Activated T-cell treated with anti-CD3 and anti-CD28 coated beads for 1 hour (primary cell): ENCODE data around the gene CYP2W1.

Experiments used
- DNase-seq: peaks from one replicate; pipeline ENCODE4 v3.0.0-alpha.2; 2020; ENCODE audit warnings: low read depth

CYP2W1 gene

GRCh38 chr7:982511-983003, 424 bp upstream of the CYP2W1 start:
- no peak for DNase-seq

DNA sequence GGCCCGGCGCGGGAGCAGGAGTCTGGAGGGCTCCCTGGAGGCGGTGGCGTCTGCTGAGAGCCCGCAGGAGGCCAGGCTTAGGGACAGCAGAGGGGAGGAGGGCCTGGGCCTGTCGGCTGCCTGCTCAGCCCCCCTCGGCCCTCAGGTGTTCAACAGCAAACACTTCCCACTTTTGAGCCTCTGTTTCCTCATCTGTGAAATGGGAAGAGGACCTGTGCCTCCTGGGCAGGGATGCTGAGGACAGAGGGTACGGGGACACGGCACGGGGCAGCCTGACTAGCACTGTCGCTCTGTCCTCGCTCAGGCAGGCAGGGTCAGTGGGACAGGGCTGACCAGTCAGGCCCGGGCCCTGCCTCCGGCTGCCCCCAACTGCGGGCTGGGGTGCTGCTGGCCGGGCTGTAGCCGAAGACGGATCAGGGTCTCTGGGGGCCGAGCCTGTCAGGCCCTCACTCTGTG, 663 bp downstream of the CYP2W1 start:
- no peak for DNase-seq

DNA sequence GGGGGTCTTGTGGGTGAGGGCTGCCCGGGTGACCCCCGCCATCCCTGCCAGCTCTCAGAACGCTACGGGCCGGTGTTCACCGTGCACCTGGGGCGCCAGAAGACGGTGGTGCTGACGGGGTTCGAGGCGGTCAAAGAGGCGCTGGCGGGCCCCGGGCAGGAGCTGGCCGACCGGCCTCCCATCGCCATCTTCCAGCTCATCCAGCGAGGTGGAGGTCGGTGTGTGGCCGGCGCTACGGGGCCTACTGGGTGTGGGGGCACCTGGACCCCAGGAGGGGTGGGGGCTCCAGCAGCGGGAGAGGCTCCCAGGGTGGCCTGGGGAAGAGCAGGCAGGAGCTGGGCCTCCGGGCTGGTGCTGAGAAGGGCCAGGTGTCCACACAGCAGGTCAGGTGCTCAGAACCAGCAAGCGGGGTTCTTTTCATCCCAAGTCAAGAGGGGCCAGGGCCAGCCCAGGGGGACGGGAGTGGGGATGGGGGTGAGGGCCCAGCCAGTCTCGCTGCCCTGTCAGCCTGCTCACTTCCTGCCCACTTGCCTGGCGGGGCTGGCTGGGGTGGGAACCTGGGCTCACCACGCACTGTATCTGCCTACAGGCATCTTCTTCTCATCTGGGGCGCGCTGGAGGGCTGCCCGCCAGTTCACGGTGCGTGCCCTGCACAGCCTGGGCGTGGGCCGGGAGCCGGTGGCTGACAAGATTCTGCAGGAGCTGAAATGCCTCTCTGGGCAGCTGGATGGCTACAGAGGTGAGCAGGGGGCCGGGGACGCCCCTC, 1.6 kb downstream of the CYP2W1 start:
- DNase-seq, result no peak

DNA sequence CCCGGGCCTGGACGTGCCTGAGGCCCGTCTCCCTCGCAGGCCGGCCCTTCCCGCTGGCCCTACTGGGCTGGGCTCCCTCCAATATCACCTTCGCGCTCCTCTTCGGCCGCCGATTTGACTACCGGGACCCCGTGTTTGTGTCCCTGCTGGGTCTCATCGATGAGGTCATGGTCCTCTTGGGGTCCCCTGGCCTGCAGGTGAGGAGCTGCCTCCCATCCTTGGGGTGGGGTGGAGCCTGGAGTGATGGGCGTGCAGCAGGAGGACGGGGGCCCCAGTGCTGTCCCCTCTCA, 2.1 kb downstream of the CYP2W1 start:
- no peak for DNase-seq

DNA sequence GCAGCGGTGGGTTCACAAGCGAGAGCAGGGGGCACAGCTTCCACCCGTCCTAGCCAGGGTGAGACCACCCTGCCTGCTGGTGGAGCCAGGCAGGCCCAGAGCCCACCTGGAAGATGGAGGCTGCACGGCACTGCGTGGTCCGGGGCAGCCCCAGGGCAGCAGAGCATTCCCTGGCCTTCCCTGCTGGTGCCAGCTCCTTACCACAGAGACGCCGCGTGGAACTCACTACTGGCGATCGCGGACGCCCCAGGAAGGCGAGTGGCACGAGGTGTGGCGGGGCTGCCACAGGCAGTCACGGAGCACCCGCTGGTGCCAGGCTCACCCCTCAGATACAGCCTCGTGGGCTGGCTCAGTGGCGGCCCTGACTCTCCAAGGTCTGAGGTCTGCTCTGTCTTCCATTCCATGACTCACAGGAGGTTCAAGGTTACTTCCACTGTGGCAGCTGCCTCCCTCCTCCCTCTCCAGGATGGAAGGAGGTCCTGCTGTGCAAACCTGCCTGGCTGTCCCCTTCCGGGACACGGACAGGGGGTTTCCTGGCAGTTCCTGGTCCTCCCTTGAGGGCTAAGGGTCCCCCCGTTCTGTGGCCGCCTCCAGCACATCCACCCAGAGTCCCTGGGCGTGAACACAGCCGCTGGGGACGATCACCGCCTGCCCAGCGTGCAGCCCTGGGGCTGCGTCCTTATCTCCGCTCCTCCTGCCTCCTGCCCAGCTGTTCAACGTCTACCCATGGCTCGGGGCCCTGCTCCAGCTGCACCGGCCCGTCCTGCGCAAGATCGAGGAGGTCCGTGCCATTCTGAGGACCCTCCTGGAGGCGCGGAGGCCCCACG, 3.1 kb downstream of the CYP2W1 start:
- DNase-seq, result no peak

DNA sequence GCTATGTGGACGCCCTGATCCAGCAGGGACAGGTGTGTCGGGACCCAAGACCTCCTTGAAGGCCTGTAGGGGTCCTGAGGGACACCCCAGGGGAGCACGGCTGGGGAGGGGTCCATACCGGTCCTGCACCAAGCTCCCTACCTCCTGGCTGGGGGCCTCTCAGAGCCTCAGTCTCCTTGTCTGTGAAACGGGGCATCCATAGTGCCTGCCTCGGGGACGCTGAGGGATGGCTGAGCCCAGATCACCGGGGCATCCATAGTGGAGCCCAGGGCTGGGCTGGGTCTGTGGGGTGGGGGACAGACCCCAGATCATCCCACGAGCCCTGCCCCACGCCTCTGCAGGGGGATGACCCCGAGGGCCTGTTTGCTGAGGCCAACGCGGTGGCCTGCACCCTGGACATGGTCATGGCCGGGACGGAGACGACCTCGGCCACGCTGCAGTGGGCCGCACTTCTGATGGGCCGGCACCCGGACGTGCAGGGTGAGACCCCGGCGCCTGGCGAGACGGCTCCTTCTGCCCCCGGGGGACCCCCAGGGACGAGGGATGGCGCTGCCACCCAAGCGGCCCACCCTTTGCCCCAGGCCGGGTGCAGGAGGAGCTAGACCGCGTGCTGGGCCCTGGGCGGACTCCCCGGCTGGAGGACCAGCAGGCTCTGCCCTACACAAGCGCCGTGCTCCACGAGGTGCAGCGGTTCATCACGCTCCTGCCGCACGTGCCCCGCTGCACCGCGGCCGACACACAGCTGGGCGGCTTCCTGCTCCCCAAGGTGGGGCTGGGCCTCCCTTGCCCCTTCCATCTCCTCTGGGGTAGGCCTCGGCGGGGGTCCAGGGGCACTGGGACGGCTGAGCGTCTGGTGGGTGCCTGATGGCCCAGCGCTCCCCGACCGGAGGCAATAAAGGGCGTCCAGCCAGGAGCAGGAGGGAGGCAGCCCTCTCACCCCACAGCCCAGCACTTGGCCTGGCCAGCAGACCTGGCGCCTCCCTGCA, 4.1 kb downstream of the CYP2W1 start:
- DNase-seq, result no peak

DNA sequence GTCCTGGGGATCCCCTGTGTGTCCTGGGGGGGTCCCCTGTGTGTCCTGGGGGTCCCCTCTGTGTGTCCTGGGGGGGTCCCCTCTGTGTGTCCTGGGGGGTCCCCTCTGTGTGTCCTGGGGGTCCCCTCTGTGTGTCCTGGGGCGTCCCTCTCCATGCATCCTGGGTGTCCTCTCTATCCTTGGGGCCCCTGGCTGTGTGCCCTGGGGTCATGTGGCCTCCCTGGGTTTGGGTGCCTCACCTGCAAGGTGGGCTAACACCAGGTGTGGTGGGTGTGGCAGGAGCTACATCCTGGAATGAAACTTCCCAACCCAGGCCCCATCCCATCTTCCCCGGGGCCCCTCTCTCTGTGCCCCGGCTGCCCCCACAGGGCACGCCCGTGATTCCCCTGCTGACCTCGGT, 4.9 kb downstream of the CYP2W1 start:
- no peak for DNase-seq

- DNase-seq, result no peak
Measured at GRCh38 chr7:988426-988911, 5.5 kb downstream of the CYP2W1 start.

DNA sequence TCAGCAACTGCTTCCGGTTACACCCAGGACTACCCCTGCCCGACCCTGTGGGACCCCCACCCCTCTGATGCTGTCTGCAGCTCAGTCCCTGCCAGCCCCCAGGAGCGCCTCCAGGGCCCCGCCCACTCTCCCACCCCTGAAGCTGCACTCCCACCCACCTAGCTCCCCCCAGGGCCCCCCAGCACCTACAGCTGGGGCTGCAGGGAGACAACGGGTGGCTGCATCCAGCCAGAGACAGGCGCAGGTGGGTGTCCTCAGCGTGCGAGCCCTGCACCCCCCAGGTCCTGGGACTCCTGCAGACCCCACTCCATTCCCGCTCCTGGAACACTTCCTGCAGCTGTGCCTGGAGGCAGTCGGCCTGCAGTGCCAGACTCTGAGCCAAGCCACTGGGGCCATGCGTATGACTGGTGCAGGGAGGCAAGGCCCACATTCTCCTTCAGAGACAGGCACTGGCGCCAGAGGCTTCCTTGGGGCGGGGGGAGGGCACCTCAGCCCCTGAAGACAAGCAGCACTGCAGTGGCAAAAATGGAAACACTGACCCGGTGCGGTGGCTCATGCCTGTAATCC, 6.1 kb downstream of the CYP2W1 start:
- no peak for DNase-seq

DNA sequence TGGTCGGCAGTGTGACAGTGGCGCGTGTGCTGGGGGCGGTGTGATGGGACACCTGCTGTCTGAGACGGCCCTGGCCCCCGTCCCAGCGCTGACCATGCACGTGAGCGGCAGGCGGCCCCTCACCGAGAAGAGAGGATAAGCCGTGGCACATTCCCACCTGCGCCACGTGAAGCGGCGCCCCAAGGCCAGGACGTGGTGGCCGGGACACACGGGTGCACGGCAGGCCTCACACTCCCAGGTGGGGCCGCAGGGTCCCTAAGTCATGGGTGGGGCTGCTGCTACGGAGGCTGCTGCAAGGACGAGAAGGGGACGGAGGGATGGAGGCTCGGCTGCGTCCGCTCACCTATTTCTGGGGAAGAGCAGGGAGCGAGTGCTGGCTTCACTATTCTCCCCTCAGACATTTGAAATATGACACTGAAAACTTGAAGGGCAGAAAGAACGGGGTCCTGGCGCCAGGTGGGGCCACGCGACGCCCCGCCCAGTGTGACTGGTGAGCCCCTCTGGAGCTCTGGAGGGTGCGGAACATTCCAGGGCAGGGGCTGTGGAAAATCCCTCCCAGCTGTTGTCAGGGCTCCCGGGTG, 7.5 kb downstream of the CYP2W1 start:
- DNase-seq, result no peak

DNA sequence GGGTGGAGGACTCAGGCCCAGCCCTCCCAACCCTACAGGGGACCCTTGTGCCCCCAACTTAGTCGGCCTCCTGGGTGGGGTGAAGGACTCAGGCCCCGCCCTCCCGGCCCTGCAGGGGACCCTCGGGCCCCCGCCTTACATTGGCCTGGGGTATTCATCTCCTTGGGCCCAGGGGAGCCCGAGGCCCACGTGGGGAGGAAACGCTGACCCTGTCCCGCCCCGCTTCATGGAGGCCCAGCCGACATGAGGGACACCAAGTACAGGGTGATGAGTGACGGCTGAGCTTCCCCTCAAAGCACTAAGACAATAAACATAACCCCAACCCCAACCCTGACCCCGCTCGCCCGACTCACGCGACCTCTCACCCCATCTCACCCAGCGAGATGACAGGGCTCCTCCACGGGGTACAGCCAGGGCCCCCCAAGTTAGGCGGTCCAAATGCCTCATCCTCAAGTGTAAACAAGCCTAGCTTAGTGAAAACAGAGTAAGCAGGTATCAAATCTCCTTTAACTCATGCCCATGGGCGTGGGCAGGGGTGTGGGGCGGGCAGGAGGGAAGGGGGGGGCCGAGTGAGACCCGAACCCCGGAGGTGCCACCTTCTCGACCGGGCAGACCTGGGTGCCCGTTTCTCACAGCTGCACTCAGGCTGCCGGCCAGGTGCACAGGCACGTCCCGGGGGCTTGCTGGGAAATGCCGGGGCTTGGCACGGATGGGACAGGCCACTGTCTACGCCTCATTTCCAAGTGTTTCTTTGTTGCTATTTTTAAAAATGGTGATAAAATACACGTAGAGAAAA, 8.2 kb downstream of the CYP2W1 start:
- DNase-seq, result no peak

GRCh38 chr7:991729-992656, 9.0 kb downstream of the CYP2W1 start:
- no peak for DNase-seq

DNA sequence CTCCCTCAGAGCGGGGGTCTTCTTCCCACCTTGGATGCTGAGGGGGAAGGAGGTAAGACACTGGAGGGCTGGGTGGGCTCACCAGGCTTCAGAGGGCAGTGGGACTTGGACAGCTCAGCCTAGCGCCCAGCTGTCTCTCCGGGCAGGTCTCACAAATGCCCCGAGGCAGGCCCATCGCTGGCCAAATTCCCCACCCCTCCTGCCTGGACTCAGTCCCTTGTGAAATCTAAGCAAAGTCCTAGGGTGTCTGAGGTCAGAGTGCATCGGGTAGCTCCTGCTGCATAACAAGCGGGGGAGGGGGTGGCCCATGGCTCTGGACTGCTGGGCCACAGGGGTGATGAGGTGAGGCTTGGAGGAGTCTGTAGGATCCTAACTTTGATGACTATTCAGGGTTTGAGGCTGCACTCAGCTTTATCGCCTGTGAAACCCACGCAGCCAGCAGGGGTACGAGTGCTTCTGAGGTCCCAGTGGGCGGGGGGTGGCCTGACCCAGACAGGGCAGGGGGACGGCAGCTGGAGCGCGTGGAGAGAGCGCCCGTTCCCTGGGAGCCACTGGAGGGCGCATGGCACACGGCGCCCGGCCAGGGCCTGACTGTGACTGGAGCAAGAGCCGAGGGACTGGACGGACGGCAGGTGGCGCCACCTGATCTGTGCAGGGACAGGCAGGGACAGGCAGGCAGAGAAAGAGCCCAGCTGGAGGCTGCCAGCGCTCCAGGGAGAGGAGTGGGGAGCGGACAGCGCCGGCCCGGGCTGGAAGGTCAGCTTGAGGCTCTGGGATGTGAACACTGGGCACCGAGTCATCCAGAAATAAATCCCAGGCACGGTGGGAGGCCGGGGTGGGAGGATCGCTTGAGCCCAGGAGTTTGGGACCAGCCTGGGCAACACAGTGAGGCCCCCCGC, 10.0 kb downstream of the CYP2W1 start:
- DNase-seq, result peak; percentile 97

- no peak for DNase-seq
Measured at GRCh38 chr7:994592-995308, 11.8 kb downstream of the CYP2W1 start.

DNA sequence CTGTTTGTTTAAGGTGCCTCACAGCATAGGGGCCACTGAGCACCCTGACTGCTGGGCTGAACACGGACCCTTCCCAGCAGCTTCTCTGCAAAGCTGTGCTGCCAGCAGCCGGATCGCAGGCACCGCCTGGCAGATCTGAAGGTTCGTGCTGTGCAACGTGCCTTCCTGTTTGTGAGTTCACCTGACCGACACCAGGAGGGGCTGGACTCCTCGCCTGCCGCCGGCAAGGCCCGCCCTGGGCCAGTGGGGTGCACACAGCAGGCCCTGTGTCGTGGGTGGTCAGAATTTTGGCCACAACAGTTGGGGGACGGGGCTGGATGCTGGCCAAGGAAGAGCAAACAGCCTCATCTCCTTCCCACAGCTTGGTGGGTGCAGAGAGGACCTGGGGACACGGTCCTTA, 12.6 kb downstream of the CYP2W1 start:
- no peak for DNase-seq

- DNase-seq, result no peak
Measured at GRCh38 chr7:996079-996872, 13.3 kb downstream of the CYP2W1 start.
